ENCODE data around the gene ARHGEF3. TPM values are rescaled to one million over a fixed set of nuclear protein-coding genes. Genes with fewer than 3 reads are reported as not detected.

Gene ARHGEF3
- total and polyA plus RNA-seq, 5 experiments from 2014 or later = 95.3 to 123 (median 101) TPM

DNA sequence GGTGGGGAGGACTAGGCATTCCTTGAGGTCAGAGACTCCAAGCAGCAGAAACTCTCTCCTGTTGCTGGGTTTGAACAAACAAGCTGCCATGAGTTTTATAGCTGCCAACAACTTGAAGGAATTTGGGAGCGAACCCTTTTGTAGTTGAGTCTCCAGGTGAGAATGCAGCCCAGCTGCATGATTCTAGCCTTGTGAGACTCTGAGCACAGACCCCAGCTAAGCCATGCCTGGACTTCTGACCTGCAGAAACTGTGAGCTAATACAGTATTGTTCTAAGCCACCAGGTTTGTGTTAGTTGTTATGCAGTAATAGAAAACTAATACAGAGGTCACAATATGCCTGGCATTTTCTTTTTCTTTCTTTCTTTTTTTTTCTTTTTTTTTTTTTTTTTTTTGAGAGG lies 112.4 kb downstream of the ARHGEF3 start:
- H3K4me1 Mint-ChIP-seq = peaks cover 15 to 29% (median 22%) of the 10 kb centered on the region in 4 donors
- DNase-seq (no peak), ATAC-seq (no peak)
- no peaks in the 10 kb centered on the region for H3K9me3 Mint-ChIP-seq
- no peak overlapping the region for H3K4me3 Mint-ChIP-seq
- peaks cover 0 to 3% (median 0%) of the 10 kb centered on the region in 3 donors for H3K36me3 Mint-ChIP-seq
- no peak overlapping the region for H3K27ac Mint-ChIP-seq
- POLR2A ChIA-PET = no interaction called here
- H3K27me3 Mint-ChIP-seq = no peaks in the 10 kb centered on the region

DNA sequence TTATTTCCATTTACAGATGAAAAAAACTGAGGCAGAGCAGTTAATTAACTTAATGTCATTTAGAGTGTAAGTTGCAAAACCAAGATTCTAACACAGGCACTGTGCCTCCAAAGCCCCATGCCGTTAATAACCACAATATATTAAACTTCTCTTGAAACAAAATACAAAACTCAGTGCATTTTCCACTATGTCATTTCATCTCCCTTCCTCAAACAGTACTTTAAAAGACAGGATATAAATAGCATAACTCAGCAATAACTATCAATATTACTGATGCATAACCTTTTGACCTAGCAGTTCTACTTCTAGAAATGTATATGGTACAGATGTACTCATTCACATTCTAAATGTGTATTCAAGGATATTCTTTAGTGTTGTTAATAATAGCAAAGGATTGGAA lies 113.6 kb downstream of the ARHGEF3 start:
- no peaks in the 10 kb centered on the region for H3K27me3 Mint-ChIP-seq
- ATAC-seq (no peak), DNase-seq (no peak)
- peaks cover 0 to 3% (median 0%) of the 10 kb centered on the region in 3 donors for H3K36me3 Mint-ChIP-seq
- peaks cover 7 to 18% (median 12%) of the 10 kb centered on the region in 4 donors for H3K4me1 Mint-ChIP-seq
- H3K4me3 Mint-ChIP-seq = no peak overlapping the region
- no peaks in the 10 kb centered on the region for H3K9me3 Mint-ChIP-seq
- POLR2A ChIA-PET = interaction anchor here (0.7 to 1.1 kb wide), 2 partner anchors 198 to 386 kb away, joined by 3 read pairs; no protein-coding TSS in a partner anchor
- H3K27ac Mint-ChIP-seq = no peak overlapping the region

DNA sequence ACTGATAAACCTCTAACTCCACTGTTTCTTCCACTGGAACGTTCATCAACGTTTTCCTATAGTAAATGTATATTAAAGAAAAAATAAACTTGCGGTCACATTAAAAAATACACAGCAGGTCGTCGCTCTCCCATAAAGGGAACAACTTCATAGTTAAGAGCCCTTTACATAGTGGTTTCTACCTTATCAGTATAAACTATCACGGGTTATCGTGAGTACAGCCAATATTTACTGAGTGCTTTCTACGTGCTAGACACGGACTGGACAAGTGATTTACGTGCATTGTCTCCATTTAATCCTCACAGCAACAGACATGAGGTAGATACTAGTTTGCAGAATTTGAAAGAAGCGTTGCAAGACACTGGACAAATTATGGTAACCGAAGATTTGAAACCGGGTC lies 117.7 kb downstream of the ARHGEF3 start:
- ATAC-seq (no peak), DNase-seq (no peak)
- Mint-ChIP-seq H3K36me3 (peaks cover 0 to 15% (median 12%) of the 10 kb centered on the region in 3 donors), H3K4me1 (peaks cover 5 to 39% (median 20%) of the 10 kb centered on the region in 4 donors), H3K27me3 (no peaks in the 10 kb centered on the region), H3K9me3 (no peaks in the 10 kb centered on the region), H3K27ac (peak overlapping the region; percentile 28 to 93 (median 83)), H3K4me3 (peak overlapping the region; percentile 51 to 98 (median 68))
- POLR2A ChIA-PET = interaction anchor here (1.6 to 3.2 kb wide), 2 partner anchors 9 to 117 kb away, joined by 5 to 48 read pairs; partner anchors contain the start of gene ARHGEF3

DNA sequence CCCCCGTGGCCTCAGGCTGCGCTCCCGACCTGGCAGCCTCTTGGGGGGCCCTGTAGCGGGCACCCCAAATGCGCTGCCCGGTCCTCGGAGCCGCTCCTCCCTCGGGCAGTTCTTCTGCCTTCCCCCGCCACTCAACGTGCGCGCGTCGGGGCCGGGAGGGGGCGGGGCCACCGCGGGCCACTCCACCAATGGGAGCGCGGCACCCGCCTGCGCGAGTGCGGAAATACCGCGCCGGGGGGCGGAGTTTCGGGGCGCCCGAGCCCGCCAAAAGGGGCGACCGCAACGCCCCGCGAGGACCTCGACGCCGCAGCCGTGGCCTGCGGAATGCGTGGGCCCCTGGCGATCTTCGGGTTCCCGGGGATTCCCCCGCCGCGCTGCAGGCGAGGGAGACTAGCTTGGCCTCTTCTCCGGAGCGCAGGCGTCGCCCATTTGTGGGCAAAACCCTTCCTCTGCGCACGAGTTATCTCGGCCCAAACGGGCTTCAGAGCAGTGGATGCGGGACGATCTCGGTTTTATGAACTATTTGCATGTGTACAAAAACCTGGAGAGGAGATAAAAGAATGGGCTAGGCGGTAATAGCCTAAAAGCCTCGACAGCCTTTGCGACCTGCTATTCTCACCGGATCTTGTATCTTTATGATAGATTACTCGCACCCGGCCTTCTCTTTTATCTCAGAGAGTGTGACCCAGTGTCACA lies 118.5 kb downstream of the ARHGEF3 start, which contains the start of gene TASOR:
Gene TASOR (minus strand): TSS at position 144 of the 696 bp plus-strand sequence. CDS start 259 bp downstream, outside the sequence.
- Mint-ChIP-seq H3K9me3 (no peaks in the 10 kb centered on the region), H3K4me3 (peak within 1 kb of the TSS; percentile 87 to 98 (median 94)), H3K36me3 (peaks cover 0 to 19% (median 19%) of the 10 kb centered on the region in 3 donors), H3K4me1 (peaks cover 9 to 46% (median 27%) of the 10 kb centered on the region in 4 donors), H3K27me3 (no peaks in the 10 kb centered on the region), H3K27ac (peak within 1 kb of the TSS; percentile 87 to 99 (median 97))
- DNase-seq (peak; percentile 79 to 92 (median 85)), ATAC-seq (peak; percentile 81 to 86)
- POLR2A ChIA-PET = interaction anchor here (0.6 to 3.2 kb wide), 22 partner anchors 9 to 245 kb away, joined by 3 to 48 read pairs (median 5); partner anchors contain the start of genes ARHGEF3 and CCDC66

DNA sequence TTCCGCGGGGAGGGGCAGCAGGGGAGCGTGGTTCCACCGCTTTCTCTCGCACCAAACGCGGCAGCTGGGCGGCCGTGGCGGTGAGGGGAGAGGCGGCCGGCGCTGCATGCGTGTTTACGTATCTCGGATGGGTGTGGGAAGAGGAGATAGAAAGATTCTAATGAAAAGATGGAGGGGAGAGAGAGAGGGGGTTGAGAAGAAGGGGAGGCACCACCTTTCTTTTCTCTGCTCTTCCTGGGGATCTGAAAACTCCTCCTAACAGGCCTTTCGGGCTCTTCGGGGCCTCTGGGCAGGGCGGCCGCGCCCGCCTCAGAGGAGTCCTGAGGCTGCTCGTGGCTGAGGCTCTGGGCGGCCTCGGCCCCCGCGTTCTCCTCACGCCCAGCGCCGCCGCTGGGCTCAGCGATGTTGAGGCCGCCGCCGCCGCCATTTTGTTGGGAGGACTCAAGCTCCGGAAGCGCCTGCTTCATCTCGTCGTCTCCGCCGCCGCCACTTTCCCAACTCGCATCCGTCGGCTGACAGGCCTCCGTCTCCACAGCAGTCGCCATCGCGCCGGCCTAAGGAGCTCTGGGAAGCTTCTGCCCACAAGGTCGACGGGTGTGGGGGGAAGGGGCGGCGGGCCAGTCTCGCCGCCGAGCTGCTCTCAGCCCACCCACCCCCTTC lies 119.2 kb downstream of the ARHGEF3 start:
- H3K4me1 Mint-ChIP-seq = peaks cover 12 to 46% (median 32%) of the 10 kb centered on the region in 4 donors
- no peaks in the 10 kb centered on the region for H3K27me3 Mint-ChIP-seq
- DNase-seq = peak; percentile 64 to 89 (median 73)
- peaks cover 4 to 24% (median 21%) of the 10 kb centered on the region in 3 donors for H3K36me3 Mint-ChIP-seq
- H3K27ac Mint-ChIP-seq = peak overlapping the region; percentile 87 to 99 (median 97)
- peak; percentile 75 to 76 for ATAC-seq
- H3K4me3 Mint-ChIP-seq = peak overlapping the region; percentile 87 to 98 (median 94)
- H3K9me3 Mint-ChIP-seq = no peaks in the 10 kb centered on the region
- POLR2A ChIA-PET = interaction anchor here (0.5 to 3.2 kb wide), 28 partner anchors 8 to 885 kb away, joined by 3 to 48 read pairs (median 4); partner anchors contain the start of genes ARHGEF3 and CCDC66

DNA sequence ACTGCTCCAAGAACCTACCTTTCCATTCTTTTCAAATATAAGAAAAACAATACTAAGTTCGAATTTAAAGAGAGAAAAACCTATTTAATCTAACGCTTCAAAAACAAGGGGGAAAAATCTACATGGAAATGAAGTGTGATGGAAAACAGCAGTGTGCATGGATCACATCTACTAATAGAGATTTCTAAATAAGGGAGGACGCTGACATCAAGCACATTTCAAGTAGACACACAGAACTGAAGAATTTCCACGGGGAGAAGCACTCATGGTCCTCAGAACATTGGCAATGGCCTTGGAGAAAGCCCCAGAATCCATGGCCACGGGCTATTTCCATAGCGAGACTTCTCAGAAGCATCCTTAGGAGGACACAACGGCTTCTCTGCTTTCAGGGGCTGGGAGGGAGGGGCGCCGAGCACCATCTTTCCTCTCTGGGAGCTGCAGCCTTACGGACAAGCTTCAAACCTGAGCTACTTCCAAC lies 119.7 kb downstream of the ARHGEF3 start:
- ATAC-seq = no peak
- DNase-seq = no peak
- POLR2A ChIA-PET = interaction anchor here (0.5 to 3.2 kb wide), 16 partner anchors 9 to 886 kb away, joined by 3 to 48 read pairs (median 5); partner anchors contain the start of genes ARHGEF3 and CCDC66
- Mint-ChIP-seq H3K27ac (peak overlapping the region; percentile 87 to 99 (median 97)), H3K4me1 (peaks cover 16 to 52% (median 38%) of the 10 kb centered on the region in 4 donors), H3K27me3 (no peaks in the 10 kb centered on the region), H3K4me3 (peak overlapping the region; percentile 87 to 98 (median 94)), H3K9me3 (no peaks in the 10 kb centered on the region), H3K36me3 (peaks cover 4 to 26% (median 22%) of the 10 kb centered on the region in 3 donors)

DNA sequence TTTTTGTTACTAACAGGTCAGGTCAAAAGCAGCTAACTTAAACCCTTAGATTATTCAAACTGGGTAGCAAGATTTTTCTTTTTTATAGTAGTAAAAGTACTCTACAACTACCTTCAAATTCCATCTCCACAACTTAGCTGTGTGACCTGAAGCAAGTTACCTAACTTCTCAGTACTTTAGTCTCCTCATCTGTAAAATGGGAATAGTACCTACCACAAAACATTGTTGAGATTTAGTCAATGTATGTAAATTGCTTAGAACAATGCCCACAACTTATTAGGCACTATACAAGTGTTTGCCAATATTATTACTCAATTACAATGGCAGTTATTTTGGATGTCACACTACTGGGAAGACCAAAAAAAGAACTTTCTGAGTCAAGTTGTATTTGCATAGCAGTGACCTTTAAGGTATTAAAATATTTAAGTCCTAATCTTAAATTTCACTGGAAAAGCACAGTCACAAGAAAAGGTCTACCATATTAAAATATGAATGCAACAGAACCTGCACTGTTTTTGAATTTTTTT lies 121.6 kb downstream of the ARHGEF3 start:
- Mint-ChIP-seq H3K36me3 (peaks cover 4 to 30% (median 22%) of the 10 kb centered on the region in 3 donors), H3K4me3 (peak overlapping the region in 5 of 10 donors; percentile 18 to 63 (median 41)), H3K27ac (peak overlapping the region in 1 of 10 donors; percentile 36), H3K9me3 (no peaks in the 10 kb centered on the region), H3K4me1 (peaks cover 16 to 69% (median 46%) of the 10 kb centered on the region in 4 donors), H3K27me3 (no peaks in the 10 kb centered on the region)
- DNase-seq = no peak
- POLR2A ChIA-PET = interaction anchor here (0.7 to 1.4 kb wide), 4 partner anchors 15 to 917 kb away, joined by 3 to 6 read pairs (median 4); partner anchors contain the start of genes ARF4 and CCDC66
- no peak for ATAC-seq

Other genes with a start within 250 kb of the ARHGEF3 start
- 100 to 1,000 TPM; 114 to 118 TPM for gene CCDC66, start 244.8 kb downstream of the ARHGEF3 start, total RNA-seq
- gene CCDC66, start 244.8 kb downstream of the ARHGEF3 start, polyA plus RNA-seq = 10 to 100 TPM; 16.8 to 28.9 (median 20.9) TPM
- 100 to 1,000 TPM; 101 to 103 TPM for gene TASOR, start 118.7 kb downstream of the ARHGEF3 start, total RNA-seq
- 10 to 100 TPM; 25.1 to 32.0 (median 29.6) TPM for gene TASOR, start 118.7 kb downstream of the ARHGEF3 start, polyA plus RNA-seq